ENCODE data around the gene TUBGCP3. TPM values are rescaled to one million over a fixed set of nuclear protein-coding genes. Genes with fewer than 3 reads are reported as not detected.
"Not testable (repeated sequence)": the region's sequence is repeated elsewhere in the genome, so short reads cannot be mapped to it uniquely, and the experiment has no call there.

The TUBGCP3 gene
- total and polyA plus RNA-seq, 2 donors (not counting 1 experiment from before 2014, with no cell fraction given) = 30.6 to 65.1 TPM

DNA sequence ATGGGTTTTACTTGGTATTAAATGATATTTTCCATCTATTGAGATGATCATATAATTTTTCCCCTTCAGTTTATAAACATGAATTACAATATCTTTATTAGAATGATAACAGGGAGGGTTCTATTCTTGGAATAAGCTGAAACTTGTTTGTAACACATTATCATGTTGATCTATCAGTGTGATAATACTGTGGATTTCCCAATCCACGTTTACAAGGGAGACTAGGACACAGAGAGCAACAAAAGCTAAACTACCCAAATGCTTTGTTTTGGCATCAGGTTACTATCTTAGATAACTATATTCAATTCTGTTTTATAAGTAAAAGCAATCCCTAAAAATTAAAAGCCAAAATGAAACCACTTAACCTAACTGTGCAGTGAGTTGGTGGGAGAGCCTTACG, 92.5 kb downstream of the TUBGCP3 start:
- Histone ChIP-seq H2AFZ (ENCODE audit: insufficient read depth, low read depth, low read length, poor library complexity, severe bottlenecking) (no peak overlapping the region), H3K27me3 (replicated peaks in 1 of 4; ENCODE audit: control extremely low read depth in 1 of 4, control insufficient read depth in 3 of 4, insufficient read depth in 4 of 4, low read length in 3 of 4) (no peaks in the 10 kb centered on the region), H3K4me1 (ENCODE audit: control insufficient read depth in 2 of 2, insufficient read depth in 2 of 2, low read length in 2 of 2) (no peaks in the 10 kb centered on the region), H3K9me3 (ENCODE audit: control extremely low read depth in 1 of 3, control insufficient read depth in 2 of 3, insufficient read depth in 1 of 3, low read length in 2 of 3) (no peaks in the 10 kb centered on the region), H3K79me2 (ENCODE audit: control insufficient read depth, insufficient read depth, low read length) (no peaks in the 10 kb centered on the region), H3K9ac (ENCODE audit: low read length) (no peak overlapping the region), H3K4me3 (ENCODE audit: control extremely low read depth in 1 of 5, extremely low read depth in 1 of 5, insufficient read depth in 1 of 5, low read depth in 2 of 5, low read length in 4 of 5) (no peak overlapping the region), H3K27ac (ENCODE audit: low read length in 2 of 2) (no peak overlapping the region), H4K20me1 (ENCODE audit: control insufficient read depth, insufficient read depth, low read length, poor library complexity, severe bottlenecking) (no peaks in the 10 kb centered on the region), H3K36me3 (replicated peaks in 1 of 2; ENCODE audit: control extremely low read depth in 1 of 2, control insufficient read depth in 1 of 2, extremely low read depth in 1 of 2, insufficient read depth in 2 of 2, low read length in 1 of 2) (peaks cover 1 to 28% of the 10 kb centered on the region in 2 experiments), H3K4me2 (replicated peaks; ENCODE audit: low read depth, low read length, poor library complexity, severe bottlenecking) (no peak overlapping the region)
- intact Hi-C loops (cut with micrococcal nuclease) = no loop called here
- CTCF ChIA-PET = no interaction called here
- Mint-ChIP-seq H3K27ac (no peak overlapping the region), H3K27me3 (no peaks in the 10 kb centered on the region), H3K4me1 (no peaks in the 10 kb centered on the region), H3K4me3 (no peak overlapping the region), H3K9me3 (ENCODE audit: insufficient read depth) (no peaks in the 10 kb centered on the region)
- TF ChIP-seq, protein P1, sequence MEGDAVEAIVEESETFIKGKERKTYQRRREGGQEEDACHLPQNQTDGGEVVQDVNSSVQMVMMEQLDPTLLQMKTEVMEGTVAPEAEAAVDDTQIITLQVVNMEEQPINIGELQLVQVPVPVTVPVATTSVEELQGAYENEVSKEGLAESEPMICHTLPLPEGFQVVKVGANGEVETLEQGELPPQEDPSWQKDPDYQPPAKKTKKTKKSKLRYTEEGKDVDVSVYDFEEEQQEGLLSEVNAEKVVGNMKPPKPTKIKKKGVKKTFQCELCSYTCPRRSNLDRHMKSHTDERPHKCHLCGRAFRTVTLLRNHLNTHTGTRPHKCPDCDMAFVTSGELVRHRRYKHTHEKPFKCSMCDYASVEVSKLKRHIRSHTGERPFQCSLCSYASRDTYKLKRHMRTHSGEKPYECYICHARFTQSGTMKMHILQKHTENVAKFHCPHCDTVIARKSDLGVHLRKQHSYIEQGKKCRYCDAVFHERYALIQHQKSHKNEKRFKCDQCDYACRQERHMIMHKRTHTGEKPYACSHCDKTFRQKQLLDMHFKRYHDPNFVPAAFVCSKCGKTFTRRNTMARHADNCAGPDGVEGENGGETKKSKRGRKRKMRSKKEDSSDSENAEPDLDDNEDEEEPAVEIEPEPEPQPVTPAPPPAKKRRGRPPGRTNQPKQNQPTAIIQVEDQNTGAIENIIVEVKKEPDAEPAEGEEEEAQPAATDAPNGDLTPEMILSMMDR (IDR thresholded peaks at IDR 0.05) = no peak
- TF ChIP-seq EZH2 (IDR thresholded peaks at IDR 0.05; ENCODE audit: borderline replicate concordance, insufficient read depth, low read depth, low read length, poor library complexity, severe bottlenecking) = no peak
- no peak for ATAC-seq (ENCODE audit: low read depth)
- POLR2A ChIA-PET = no interaction called here
- no CpG with 5 or more reads among the region's 2 CpGs for WGBS (ENCODE audit: insufficient coverage)
- no peak for DNase-seq

DNA sequence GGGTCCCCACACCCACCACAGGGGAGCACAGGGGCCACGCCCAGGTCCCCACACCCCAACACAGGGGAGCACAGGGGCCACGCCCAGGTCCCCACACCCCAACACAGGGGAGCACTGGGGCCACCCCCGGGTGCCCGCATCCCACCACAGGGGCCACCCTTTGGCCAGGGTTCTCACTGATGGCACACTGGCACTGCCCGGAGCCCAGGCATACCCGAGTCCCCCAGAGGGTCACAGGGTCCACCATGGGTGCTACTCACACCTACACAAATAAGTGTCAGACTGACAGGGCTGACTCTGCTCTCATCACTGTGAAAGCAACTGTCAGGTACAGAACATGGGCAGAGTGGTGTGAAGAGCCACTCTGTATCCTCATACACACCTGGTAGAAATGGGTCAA, 98.8 kb downstream of the TUBGCP3 start:
- no peak overlapping the region for H3K4me3 Mint-ChIP-seq
- TF ChIP-seq, protein P1 (IDR thresholded peaks at IDR 0.05) = no peak
- no peak for TF ChIP-seq EZH2 (IDR thresholded peaks at IDR 0.05; ENCODE audit: borderline replicate concordance, insufficient read depth, low read depth, low read length, poor library complexity, severe bottlenecking)
- ChIA-PET POLR2A (no interaction called here), CTCF (no interaction called here)
- ATAC-seq (ENCODE audit: low read depth) = no peak
- H3K9ac ChIP-seq (ENCODE audit: low read length) = no peak overlapping the region
- WGBS (ENCODE audit: insufficient coverage) = 93% methylated on average over 6 of the region's 6 CpGs
- H3K27ac ChIP-seq (ENCODE audit: low read length in 2 of 2) = no peak overlapping the region
- H3K27me3 ChIP-seq (replicated peaks in 1 of 4; ENCODE audit: control extremely low read depth in 1 of 4, control insufficient read depth in 3 of 4, insufficient read depth in 4 of 4, low read length in 3 of 4) = no peaks in the 10 kb centered on the region
- no peak overlapping the region for H3K4me2 ChIP-seq (replicated peaks; ENCODE audit: low read depth, low read length, poor library complexity, severe bottlenecking)
- H3K36me3 ChIP-seq (replicated peaks in 1 of 2; ENCODE audit: control extremely low read depth in 1 of 2, control insufficient read depth in 1 of 2, extremely low read depth in 1 of 2, insufficient read depth in 2 of 2, low read length in 1 of 2) = peaks cover 0 to 12% of the 10 kb centered on the region in 2 experiments
- no peaks in the 10 kb centered on the region for H3K4me1 ChIP-seq (ENCODE audit: control insufficient read depth in 2 of 2, insufficient read depth in 2 of 2, low read length in 2 of 2)
- H3K9me3 Mint-ChIP-seq (ENCODE audit: insufficient read depth) = no peaks in the 10 kb centered on the region
- H3K9me3 ChIP-seq (ENCODE audit: control extremely low read depth in 1 of 3, control insufficient read depth in 2 of 3, insufficient read depth in 1 of 3, low read length in 2 of 3) = no peaks in the 10 kb centered on the region
- no peak for DNase-seq
- H3K4me1 Mint-ChIP-seq = no peaks in the 10 kb centered on the region
- intact Hi-C loops (cut with micrococcal nuclease) = no loop called here
- no peaks in the 10 kb centered on the region for H3K27me3 Mint-ChIP-seq
- H3K27ac Mint-ChIP-seq = no peak overlapping the region
- H3K4me3 ChIP-seq (ENCODE audit: control extremely low read depth in 1 of 5, extremely low read depth in 1 of 5, insufficient read depth in 1 of 5, low read depth in 2 of 5, low read length in 4 of 5) = no peak overlapping the region
- no peaks in the 10 kb centered on the region for H4K20me1 ChIP-seq (ENCODE audit: control insufficient read depth, insufficient read depth, low read length, poor library complexity, severe bottlenecking)
- no peaks in the 10 kb centered on the region for H3K79me2 ChIP-seq (ENCODE audit: control insufficient read depth, insufficient read depth, low read length)
- H2AFZ ChIP-seq (ENCODE audit: insufficient read depth, low read depth, low read length, poor library complexity, severe bottlenecking) = no peak overlapping the region

DNA sequence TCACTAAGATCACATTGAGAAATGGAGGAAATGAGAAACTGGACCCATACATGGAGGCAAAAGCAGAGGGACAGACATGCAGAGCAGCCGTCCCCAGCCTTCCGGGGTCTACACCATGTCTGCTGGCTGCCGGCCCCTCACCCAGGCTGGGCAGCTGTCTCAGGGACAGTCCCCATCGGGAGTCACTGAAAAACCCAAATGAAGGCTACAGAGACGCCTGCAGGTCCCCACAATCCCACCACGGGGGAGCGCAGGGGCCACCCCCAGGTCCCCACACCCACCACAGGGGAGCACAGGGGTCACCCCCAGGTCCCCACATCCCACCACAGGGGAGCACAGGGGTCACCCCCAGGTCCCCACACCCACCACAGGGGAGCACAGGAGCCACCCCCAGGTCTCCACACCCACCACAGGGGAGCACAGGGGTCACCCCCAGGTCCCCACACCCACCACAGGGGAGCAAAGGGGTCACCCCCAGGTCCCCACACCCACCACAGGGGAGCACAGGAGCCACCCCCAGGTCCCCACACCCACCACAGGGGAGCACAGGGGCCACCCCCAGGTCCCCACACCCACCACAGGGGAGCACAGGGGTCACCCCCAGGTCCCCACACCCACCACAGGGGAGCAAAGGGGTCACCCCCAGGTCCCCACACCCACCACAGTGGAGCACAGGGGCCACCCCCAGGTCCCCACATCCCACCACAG, 99.5 kb downstream of the TUBGCP3 start:
- CTCF ChIA-PET = not testable (repeated sequence)

More for the DNA sequence above, 99.5 kb downstream of the TUBGCP3 start:
- H4K20me1 ChIP-seq (ENCODE audit: control insufficient read depth, insufficient read depth, low read length, poor library complexity, severe bottlenecking); H3K27me3 ChIP-seq (replicated peaks in 1 of 4; ENCODE audit: control extremely low read depth in 1 of 4, control insufficient read depth in 3 of 4, insufficient read depth in 4 of 4, low read length in 3 of 4); DNase-seq; H2AFZ ChIP-seq (ENCODE audit: insufficient read depth, low read depth, low read length, poor library complexity, severe bottlenecking); H3K9ac ChIP-seq (ENCODE audit: low read length); H3K4me2 ChIP-seq (replicated peaks; ENCODE audit: low read depth, low read length, poor library complexity, severe bottlenecking); H3K4me1 ChIP-seq (ENCODE audit: control insufficient read depth in 2 of 2, insufficient read depth in 2 of 2, low read length in 2 of 2); H3K4me1 Mint-ChIP-seq; ATAC-seq (ENCODE audit: low read depth); H3K79me2 ChIP-seq (ENCODE audit: control insufficient read depth, insufficient read depth, low read length); intact Hi-C loops (cut with micrococcal nuclease); H3K4me3 ChIP-seq (ENCODE audit: control extremely low read depth in 1 of 5, extremely low read depth in 1 of 5, insufficient read depth in 1 of 5, low read depth in 2 of 5, low read length in 4 of 5); H3K4me3 Mint-ChIP-seq; H3K27ac Mint-ChIP-seq; H3K27me3 Mint-ChIP-seq; H3K27ac ChIP-seq (ENCODE audit: low read length in 2 of 2); POLR2A ChIA-PET; H3K9me3 ChIP-seq (ENCODE audit: control extremely low read depth in 1 of 3, control insufficient read depth in 2 of 3, insufficient read depth in 1 of 3, low read length in 2 of 3); H3K9me3 Mint-ChIP-seq (ENCODE audit: insufficient read depth): not testable (repeated sequence)
- 81% methylated on average over 7 of the region's 7 CpGs for WGBS (ENCODE audit: insufficient coverage)
- H3K36me3 ChIP-seq (replicated peaks in 1 of 2; ENCODE audit: control extremely low read depth in 1 of 2, control insufficient read depth in 1 of 2, extremely low read depth in 1 of 2, insufficient read depth in 2 of 2, low read length in 1 of 2) = peaks cover 0 to 12% of the 10 kb centered on the region in 2 experiments

Data from B cell (primary cell).